Ovary (tissue), 9 donors: ENCODE data around the gene IFNG-AS1. TPM values are rescaled to one million over a fixed set of nuclear protein-coding genes. Genes with fewer than 3 reads are reported as not detected.

Experiments
- DNase-seq, 5 donors: peaks; one replicate each; pipeline ENCODE4 v3.0.0-alpha.2; 2019 to 2020
- H3K27ac ChIP-seq, 2 donors: fragments of 200-600 bp; one replicate each; pipeline versions ENCODE4 v1.5.1 to v1.8.0; 2019 to 2022
- H3K27me3 ChIP-seq: fragments of 200-600 bp; one replicate; pipeline ENCODE4 v1.8.0; 2022
- H3K36me3 ChIP-seq: fragments of 200-600 bp; sonication (generic); one replicate; pipeline ENCODE4 v1.5.1; 2019
- H3K4me1 ChIP-seq: one replicate; pipeline ENCODE4 v1.8.1; 2013; ENCODE audit warnings: mild to moderate bottlenecking, moderate library complexity; ENCODE audit not compliant: insufficient read depth
- H3K4me3 ChIP-seq: fragments of 200-600 bp; sonication (generic); one replicate; pipeline ENCODE4 v1.5.1; 2017
- H3K9me3 ChIP-seq, 2 donors: fragments of 200-600 bp in 1 of 2; sonication (generic) in 1 of 2; one replicate each; pipeline versions ENCODE4 v1.5.1 to v1.8.1; 2013 to 2019; ENCODE audit warnings: mild to moderate bottlenecking in 1 of 2, moderate library complexity in 1 of 2
- CTCF ChIP-seq, 3 donors: fragments of 450-650 bp in 2 of 3; fragments of 200-600 bp in 1 of 3; IDR thresholded peaks; one replicate each; pipeline versions ENCODE4 v1.5.1 to v1.8.0; 2016 to 2022; ENCODE audit warnings: antibody characterized with exemption in 3 of 3, mild to moderate bottlenecking in 1 of 3
- EP300 ChIP-seq: sonication (generic); formaldehyde crosslinking; IDR thresholded peaks from one replicate; pipeline ENCODE4 v1.6.1; 2017; ENCODE audit warnings: antibody characterized with exemption
- POLR2A ChIP-seq: fragments of 450-650 bp; IDR thresholded peaks from one replicate; pipeline ENCODE4 v1.6.1; 2017; ENCODE audit warnings: antibody characterized with exemption, mild to moderate bottlenecking, moderate library complexity
- WGBS, 3 donors: extraction: QIAGEN DNeasy Blood & Tissue Kit in 1 of 3; methylation state at CpG; one replicate each; pipeline versions ENCODE4 v1.1.5 to v1.1.7; 2013 to 2017; 5-methylcytosine and 5-hydroxymethylcytosine counted together
- intact Hi-C, 4 donors: fragments of 100-400 bp; cut with DNase I; formaldehyde crosslinking; loops; one replicate each; pipeline versions ENCODE4 v1.11.0 to v1.15.1; 2022 to 2023
- polyA plus RNA-seq, 2 donors: library from polyadenylated mRNA; stranded (reverse); fragments of 200-250 nt in 1 of 2; fragments of 350-450 nt in 1 of 2; fragmentation: Illumina TruSeq in 1 of 2; extraction: RNeasy Lipid Tissue Mini Kit (QIAGEN cat#74804) in 1 of 2; gene quantifications; one replicate each; pipeline ENCODE4 v1.2.3, GENCODE V29; 2013 to 2014
- total RNA-seq, 7 donors: library from RNA; depleted of rRNA in 2 of 7; stranded (reverse); fragments of >200 nt in 2 of 7; fragmentation: NEBNext Ultra II Directional in 3 of 7; extraction: Animal tissue kit (Norgen Biotek cat#: 25700) in 3 of 7; gene quantifications; one replicate each; pipeline versions ENCODE4 v1.1.0 to v1.2.4, GENCODE V29; 2016 to 2023
- donor health status: DM: no; HTN: no; CAD: no; lungs with moderate emphysema.
- donor health status: DM: no; HTN: no; CAD: no.
- donor health status: Bipolar disorder and iron deficiency.
- donor health status: DM: yes; HTN: yes; CAD: no.
- donor health status: DM: no; HTN: no; CAD: no.
- donor health status: DM: yes; HTN: yes; CAD: no.

Gene IFNG-AS1
- total and polyA plus RNA-seq, 9 donors = not detected

DNA sequence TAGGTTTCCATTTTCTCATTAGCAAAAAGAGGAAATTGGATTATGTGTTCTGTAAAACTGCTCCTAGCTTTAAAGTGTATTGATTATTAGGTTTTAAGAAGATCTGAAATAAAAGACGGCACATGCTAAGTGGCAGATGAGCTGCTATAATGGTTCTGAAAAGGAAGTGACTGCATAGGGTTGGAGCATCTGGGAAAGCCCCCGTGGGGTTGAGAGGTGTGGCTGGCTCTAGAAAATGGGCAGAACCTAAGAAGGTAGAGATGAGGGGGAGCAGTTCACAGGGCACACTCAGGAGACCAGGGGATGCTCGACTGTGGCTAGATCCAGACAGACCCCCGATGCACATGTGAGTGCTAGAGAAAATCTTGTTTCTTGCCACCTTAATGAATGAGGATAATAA is 1.9 kb downstream of the IFNG-AS1 start:
- no peak overlapping the region for H3K4me3 ChIP-seq
- 78 to 85% (median 79%) methylated on average over 4 of the region's 4 CpGs for WGBS, 3 donors
- H3K27me3 ChIP-seq = no peaks in the 10 kb centered on the region
- no peaks in the 10 kb centered on the region for H3K9me3 ChIP-seq
- H3K27ac ChIP-seq = no peak overlapping the region
- H3K4me1 ChIP-seq = no peaks in the 10 kb centered on the region
- H3K36me3 ChIP-seq = no peaks in the 10 kb centered on the region
- intact Hi-C loops = no loop called here
- TF ChIP-seq CTCF (IDR thresholded peaks at IDR 0.05) (no peak), EP300 (no peak), POLR2A (no peak)
- no peak for DNase-seq

GRCh38 chr12:67993143-67993542 is 3.9 kb downstream of the IFNG-AS1 start:
- TF ChIP-seq EP300 (no peak), CTCF (IDR thresholded peaks at IDR 0.05) (no peak), POLR2A (no peak)
- no peak overlapping the region for H3K4me3 ChIP-seq
- H3K4me1 ChIP-seq = no peaks in the 10 kb centered on the region
- intact Hi-C loops = no loop called here
- no peaks in the 10 kb centered on the region for H3K36me3 ChIP-seq
- WGBS, 3 donors = 79 to 84% (median 80%) methylated on average over 2 of the region's 2 CpGs
- no peak overlapping the region for H3K27ac ChIP-seq
- DNase-seq = no peak
- no peaks in the 10 kb centered on the region for H3K27me3 ChIP-seq
- H3K9me3 ChIP-seq = no peaks in the 10 kb centered on the region

- no peaks in the 10 kb centered on the region for H3K27me3 ChIP-seq
- no peak overlapping the region for H3K4me3 ChIP-seq
- H3K4me1 ChIP-seq = no peaks in the 10 kb centered on the region
- H3K36me3 ChIP-seq = no peaks in the 10 kb centered on the region
- WGBS, 3 donors = 60 to 94% (median 79%) methylated on average over 3 of the region's 3 CpGs
- DNase-seq = no peak
- H3K27ac ChIP-seq = no peak overlapping the region
- intact Hi-C loops = no loop called here
- H3K9me3 ChIP-seq = no peaks in the 10 kb centered on the region
- no peak for TF ChIP-seq CTCF (IDR thresholded peaks at IDR 0.05)
These were observed 4.8 kb downstream of the IFNG-AS1 start for GRCh38 chr12:67994046-67994445.

DNA sequence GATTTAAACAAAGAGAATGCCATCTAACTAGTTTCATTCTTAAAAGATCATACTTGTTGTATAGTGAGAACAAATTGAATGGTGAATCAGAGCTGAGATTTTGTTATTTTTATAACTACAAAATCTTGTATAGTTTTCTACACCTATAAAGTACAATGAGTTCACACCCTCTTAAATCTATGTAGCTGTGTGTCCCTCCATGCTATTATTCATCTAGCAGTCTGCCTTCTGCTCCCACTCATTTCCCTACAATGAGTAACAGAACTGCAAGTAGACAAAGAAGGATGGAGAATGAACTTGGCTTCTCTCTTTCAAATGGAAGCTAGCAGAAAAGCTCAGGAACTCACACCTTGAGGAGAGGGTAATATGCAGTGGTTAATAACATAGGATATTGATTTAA is 7.1 kb downstream of the IFNG-AS1 start:
- Histone ChIP-seq H3K27me3 (no peaks in the 10 kb centered on the region), H3K9me3 (no peaks in the 10 kb centered on the region), H3K36me3 (no peaks in the 10 kb centered on the region), H3K4me3 (no peak overlapping the region), H3K27ac (no peak overlapping the region), H3K4me1 (no peaks in the 10 kb centered on the region)
- intact Hi-C loops = no loop called here
- no peak for DNase-seq
- TF ChIP-seq CTCF (IDR thresholded peaks at IDR 0.05) (no peak), POLR2A (no peak), EP300 (no peak)

- intact Hi-C loops = no loop called here
- TF ChIP-seq CTCF (IDR thresholded peaks at IDR 0.05) (no peak), EP300 (no peak), POLR2A (no peak)
- H3K4me1 ChIP-seq = no peaks in the 10 kb centered on the region
- no peaks in the 10 kb centered on the region for H3K27me3 ChIP-seq
- H3K27ac ChIP-seq = no peak overlapping the region
- no peaks in the 10 kb centered on the region for H3K36me3 ChIP-seq
- H3K9me3 ChIP-seq = no peaks in the 10 kb centered on the region
- no peak overlapping the region for H3K4me3 ChIP-seq
- DNase-seq = no peak
These were observed 9.1 kb downstream of the IFNG-AS1 start for GRCh38 chr12:67998379-67998778.
